Islet precursor cell (in vitro differentiated cells): Measurements from ENCODE around the gene BTBD2.

Source experiments
- DNase-seq: peaks from one replicate; pipeline ENCODE4 v3.0.0-alpha.2; 2018

Gene BTBD2

DNA sequence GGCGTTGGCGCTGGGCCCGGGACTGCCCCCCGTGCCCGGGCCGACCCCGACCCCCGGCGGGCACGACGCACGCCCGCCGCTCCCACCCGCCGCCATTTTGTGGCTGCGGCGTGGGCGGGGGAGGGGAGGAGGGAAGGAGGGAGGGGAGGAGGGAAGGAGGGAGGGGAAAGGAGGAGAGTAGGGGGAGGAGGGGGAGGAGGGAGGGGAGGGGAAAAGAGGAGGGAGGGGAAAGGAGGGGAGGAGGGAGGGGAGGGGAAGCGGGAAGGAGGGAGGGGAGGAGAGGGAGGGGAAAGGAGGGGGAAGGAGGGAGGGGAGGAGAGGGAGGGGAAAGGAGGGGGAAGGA is at the start of gene BTBD2:
Gene BTBD2 (minus strand): TSS at position 107 of the 343 bp plus-strand sequence. CDS start 11 bp downstream, at position 96.
- DNase-seq: no peak

DNA sequence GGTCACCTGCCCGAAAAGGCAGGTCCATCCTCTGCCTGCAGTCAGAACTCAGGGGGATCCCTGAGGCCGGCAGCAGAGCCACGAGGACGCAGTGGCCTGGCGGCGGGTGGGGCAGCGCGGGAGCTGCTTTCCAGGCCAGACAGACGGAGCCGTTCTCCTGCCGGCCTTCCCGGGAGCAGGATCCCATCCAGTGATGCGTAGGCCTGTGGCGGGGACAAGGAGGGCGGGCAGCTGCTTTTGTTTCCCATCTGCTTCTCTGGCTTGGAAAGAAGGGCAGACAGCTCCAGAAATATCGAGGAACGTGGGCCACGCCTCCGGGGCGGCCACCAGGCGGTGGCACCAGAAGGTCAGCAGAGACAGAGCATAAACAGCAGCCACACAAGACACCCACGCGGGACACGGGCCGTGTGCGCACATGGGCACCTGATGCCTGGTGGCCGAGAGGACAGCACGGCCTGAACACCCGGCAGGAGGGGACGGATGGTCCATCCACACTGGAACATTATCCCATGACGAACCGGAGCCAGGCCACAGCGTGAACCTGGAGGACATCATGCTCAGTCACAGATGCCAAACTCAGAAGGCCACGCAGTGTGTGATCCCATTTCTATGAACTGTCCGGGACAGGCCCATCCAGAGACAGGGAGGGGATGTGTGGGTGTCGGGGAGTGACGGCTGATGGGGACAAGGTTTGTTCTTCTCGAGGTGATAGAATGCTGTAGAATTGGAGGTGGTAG is 49.4 kb upstream of the BTBD2 start:
- no peak for DNase-seq

DNA sequence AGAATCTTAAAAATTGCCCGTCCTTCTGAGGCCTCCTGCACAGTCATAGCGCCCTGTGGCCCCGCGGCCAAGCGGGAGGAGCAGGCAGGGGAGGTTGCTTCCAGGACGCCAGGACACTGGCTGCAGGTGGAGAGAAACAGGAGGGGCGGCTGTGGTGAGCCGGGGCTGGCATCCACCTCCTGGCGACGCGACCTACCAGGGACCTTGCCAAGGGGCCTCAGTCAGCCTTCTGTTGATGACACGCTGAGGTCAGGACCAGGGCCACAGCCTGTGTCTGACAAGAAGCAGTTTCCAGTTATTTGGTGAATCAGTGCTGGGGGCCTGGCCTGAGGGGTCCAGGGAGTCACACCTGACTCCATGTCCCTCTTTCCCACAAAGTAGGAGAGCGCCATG is 48.9 kb upstream of the BTBD2 start:
- no peak for DNase-seq

DNA sequence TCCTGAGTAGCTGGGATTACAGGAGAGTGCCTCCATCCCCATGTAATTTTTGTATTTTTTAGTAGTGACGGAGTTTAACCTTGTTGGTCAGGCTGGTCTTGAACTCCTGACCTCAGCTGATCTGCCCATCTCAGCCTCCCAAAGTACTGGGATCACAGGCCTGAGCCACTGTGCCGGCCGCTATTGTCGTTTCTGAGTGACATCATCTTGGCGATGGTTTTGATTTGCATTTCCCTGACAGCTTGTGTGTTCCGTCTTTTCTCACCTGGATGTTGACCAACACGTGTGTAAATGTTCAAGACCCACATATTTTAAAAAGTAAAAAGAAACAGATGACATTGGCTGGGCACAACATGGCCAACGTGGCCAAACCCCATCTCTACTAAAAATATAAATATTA is 48.3 kb upstream of the BTBD2 start:
- no peak for DNase-seq

DNA sequence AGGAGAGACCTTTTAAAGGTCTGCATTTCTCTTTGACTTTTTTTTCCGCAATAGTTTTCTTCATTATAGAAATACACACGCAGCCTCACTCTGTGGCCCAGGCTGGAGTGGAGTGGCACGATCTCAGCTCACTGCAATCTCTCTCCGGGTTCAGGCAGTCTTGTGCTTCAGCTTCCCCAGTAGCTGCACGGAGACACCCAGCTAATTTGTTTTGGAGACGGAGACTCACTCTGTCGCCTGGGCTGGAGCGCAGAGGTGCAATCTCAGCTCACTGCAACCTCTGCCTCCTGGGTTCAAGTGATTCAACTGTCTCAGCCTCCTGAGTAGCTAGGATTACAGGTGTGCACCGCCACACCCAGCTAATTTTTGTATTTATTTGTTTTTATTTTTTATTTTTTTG is 47.3 kb upstream of the BTBD2 start:
- DNase-seq: no peak

DNA sequence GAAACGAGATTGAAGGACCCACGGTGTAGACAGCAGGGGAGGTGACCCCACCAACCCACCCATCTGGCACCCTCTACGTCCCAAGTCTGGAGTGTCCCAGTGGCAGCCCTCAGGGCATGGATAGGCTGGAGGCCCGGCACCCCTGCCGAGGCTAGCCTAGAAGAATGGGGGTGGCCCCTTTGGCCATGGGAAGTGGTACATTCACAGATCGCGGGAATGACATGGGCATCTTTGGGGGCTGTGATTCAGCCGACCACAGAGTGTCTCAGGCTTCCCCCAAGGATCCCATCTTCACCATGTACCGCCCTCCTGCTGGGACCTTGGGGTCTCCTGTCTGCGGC is 46.8 kb upstream of the BTBD2 start:
- DNase-seq: no peak

DNA sequence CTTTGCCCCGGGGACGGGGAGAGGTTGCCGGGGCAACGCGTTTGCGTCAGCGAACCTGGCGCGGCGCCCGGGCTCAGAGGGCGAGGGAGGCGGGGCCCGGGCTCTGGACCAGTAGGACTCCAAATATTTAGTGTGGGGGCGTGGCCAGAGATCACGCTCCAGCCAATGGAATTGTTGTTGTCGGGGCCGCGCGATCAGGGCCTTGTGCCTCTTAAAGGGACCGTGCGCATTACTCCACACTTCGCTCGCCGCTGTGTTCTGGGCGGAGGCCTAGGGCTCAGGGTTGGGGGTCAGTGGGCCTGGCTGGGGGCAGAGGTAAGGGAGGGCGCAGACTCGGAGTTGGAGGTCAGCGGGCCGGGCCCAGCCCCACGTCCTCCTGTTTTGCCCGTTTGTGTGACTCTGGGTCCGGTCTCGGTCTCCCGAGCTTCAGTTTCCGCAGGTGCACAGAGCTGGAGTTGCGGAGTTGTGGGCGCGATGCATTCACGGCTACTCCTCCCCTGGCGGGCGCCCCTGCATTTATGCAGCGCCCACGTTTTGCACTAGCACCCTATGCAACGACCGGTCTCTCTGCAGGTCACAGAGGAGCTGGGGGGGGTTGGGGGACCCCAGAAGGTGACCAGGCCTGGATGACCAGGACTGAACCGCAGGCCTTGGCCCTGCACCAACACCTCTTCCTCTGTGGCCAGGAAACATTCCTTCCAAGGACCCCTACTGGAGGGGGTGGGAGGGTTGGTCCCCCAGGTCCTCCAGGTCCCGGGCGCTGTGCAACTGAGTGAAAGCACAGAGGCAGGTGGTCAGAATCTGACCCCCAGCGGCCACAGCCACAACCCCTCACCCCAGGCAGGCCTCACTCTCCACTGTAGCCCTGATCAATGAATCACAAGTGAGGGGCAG is 46.2 kb upstream of the BTBD2 start:
- DNase-seq: peak; percentile 99

DNA sequence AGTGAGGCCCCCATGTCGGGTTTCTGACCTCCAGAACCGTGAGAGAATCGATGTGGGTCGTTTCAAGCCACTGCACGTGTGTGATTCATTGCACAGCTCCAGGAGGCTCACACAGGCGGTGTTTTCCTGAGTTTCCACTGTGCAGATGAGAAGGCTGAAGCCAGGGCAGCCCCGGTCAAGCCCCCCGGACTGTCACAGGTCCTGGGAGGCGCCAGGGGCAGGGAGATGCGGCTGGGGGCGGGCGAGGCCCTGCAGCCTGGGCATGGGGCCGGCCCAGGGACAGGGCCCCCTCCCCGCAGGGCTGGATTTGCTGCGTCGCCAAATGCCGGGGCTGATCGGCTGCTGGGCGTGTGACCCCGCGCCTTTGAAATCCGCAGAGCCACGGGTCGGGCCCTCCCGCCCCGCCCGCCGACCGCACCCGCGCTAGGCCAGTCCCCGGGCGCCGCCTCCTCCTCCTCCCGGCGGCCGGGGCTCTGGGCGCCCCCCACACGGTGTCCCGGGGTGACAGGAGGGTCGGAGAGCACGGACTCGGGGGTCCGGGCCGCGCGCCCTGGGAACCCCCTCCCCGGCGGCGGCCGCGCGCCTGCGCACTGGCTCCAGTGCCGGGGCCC is 45.5 kb upstream of the BTBD2 start:
- peak; percentile 88 for DNase-seq

DNA sequence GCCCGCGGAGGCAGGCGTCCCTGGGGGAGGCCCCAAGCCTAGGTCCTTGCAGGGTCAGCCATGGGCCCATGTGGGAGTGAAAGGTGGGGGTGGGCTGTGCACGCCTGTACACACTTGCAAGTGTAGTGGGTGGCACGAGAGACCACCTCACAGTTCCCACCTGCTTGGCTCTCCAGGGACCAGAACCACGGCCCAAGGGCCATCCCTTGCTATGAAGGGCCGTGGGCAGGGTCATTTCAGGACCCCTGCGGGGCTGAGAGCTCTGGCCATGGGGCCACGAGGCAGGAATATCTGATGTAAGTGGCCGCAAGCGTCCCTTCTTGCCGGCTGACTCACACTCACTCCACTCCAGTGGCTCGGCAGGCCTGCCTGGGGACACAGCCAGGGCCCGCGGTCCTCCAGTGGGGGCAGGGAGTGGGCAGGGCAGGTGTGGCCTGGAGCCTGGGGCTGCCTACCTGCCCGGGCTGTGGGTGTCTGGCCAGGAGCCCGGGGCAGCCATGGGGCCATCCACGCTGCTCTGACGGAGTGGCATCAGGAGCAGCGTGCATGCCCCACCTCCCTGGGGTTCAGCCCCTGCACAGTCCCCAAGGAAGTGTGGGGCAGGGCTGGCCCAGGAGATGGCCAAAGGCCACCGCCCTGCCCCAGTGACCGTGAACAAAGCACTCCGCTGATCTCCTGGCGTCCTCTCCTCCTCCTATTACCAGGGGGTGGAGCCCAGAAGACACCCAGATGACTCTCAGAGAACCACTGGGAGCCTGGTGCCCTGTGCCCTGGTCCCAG is 44.1 kb upstream of the BTBD2 start:
- peak; percentile 93 for DNase-seq

DNA sequence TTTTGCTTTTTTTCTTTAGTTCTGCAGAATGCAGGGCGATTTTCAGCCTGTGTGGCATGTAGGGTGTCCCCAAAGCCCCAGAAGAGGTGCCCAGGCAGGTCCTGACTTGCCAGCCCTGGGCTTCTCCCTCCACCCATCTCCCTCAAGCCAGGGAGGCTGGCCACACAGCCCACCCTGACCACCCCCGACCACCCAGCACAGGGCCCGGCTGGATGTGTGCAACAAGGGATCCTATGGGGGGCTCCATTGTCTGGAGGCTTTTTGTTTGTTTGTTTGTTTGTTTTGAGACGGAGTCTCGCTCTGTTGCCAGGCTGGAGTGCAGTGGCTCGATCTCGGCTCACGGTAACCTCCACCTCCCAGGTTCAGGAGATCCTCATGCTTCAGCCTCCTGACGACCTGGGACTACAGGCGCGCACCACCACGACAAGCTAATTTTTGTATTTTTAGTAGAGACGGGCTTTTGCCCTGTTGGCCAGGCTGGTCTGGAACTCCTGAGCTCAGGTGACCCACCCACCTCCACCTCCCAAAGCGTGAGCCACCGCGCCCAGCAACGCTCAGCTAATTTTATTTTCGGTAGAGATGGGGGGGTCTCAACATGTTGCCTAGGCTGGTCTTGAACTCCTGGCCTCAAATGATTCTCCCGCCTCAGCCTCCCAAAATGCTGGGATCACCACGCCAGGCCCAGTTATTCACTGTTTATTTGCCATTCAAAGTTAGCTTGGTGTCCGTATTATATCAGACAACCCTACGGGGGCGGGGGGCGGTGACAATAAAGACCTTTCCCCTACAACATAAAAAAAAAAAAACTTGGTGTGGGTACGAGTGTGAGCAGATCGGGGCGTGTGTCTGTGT is 43.3 kb upstream of the BTBD2 start:
- no peak for DNase-seq

DNA sequence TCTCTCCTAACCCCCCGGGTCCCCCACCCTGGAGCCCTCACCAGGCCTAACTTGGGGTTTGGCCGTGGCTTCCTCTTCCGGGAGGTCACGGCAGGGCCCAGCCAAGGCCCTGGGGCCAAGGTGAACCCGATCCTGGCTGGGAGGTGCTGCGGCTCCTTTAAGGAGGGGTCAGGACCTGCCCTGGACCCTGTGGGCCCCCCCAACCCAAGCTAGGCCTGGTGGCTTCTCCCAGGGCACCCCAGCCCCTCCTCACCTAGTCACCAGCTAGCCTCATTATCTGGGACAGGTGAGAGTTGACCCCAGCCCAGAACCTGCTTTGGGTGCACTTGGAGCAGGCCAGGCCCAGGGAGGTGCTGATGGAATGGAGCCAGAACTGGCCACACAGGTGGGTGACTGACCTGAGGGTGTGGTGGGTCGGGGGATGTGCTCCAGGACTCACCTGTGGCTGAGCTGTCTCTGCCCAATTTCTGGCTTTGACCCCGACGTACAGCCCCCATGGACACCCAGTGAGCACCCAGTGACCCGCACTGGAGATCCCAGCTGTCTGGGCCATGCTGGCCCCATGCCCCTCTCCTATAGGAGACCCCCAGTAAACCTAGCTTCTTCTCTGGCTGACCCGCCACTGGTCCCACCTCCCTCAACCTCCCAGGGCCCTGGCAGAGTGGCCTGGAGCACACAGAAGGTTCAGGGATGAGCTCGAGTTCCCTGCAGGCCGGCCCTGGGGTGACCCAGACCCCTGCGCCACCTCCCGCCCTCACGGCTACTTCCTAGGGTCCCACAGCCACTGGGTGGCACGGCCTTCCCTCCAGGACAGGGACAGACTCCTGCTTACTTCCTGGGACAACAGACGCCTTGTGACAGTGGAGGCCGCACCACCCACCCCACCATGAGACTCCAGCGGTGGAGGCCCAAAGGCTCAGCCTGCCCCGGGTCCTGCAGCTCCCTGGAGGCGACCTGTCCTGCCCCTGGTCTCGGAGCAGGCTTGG is 42.3 kb upstream of the BTBD2 start:
- DNase-seq: no peak

DNA sequence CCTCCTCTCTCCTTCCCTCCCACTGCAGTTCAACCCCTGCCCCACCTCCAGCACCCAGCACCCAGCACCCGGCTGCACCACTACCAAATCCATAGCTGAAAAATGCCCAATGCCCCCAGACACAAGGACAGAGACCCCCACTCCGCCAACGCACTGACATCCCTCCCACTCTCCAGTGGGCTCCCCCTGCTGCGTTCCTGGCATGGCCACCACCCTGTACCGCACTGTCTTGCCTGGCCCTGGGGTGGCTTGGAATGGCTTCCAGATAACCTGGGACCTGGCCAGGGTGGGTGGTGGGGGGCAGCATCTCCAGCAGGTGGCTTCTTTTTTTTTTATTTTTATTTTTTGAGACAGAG is 41.3 kb upstream of the BTBD2 start:
- DNase-seq: no peak

DNA sequence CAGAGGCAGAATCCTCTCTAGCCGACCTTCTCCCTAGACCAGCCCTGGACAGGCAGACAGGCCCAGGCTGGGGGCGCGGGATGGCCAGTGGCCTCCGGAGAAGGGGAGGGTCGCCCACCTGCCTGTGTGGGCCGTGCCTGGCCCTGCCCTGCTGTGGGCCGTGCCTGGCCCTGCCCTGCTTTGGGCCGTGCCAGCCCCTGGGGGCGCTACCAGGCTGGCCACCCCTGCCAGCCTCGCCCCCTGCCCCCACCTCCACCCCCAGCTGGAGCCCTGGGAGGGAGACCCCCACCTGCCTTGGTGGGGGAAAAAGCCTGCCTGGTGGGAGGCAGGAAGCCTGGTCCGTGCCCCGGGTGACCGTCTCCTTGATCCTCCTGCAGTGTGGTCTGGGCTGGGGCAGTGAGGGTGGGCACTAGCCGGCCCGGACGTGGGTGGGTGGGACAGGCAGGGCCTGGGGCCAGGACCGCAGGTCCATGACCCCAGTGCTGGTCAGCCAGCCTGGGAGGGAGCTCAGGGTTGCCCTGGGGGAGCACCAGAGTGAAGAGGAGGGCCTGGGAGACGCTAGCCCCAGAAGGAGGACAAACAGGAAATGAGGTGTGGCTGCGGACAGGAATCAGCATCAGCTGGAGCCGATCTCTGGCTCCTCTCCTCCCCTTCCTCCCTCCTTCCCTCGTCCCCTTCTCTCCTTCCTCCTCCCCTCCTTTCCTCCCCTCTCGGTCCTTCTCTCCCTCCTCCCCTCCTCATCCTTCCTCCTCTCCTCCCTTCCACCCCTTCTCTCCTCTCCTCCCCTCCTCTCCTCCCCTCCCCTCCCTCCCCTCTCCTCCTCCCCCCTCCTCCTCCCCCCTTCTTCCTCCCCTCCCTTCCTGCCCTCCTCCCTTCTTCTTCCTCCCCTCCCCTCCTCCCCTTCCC is 40.7 kb upstream of the BTBD2 start:
- DNase-seq: no peak

DNA sequence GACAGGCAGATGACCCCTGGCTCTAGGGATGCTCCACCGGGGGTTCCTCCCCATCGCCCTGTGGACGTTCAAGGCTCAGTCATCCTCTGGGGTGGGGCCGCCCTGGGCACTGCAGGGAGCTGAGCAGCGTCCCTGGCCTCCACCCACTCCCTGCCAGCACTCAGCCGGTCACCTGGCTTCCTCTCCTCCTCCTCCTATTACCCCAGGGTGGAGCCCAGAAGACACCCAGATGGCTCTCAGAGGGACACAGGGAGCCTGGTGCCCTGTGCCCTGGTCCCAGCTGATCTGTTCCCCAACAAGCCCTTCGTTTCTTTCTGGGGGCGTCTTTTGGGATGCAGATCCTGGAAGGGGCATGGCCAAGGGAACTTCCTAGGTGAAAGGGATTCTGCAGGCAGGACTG is 39.2 kb upstream of the BTBD2 start:
- DNase-seq: no peak

DNA sequence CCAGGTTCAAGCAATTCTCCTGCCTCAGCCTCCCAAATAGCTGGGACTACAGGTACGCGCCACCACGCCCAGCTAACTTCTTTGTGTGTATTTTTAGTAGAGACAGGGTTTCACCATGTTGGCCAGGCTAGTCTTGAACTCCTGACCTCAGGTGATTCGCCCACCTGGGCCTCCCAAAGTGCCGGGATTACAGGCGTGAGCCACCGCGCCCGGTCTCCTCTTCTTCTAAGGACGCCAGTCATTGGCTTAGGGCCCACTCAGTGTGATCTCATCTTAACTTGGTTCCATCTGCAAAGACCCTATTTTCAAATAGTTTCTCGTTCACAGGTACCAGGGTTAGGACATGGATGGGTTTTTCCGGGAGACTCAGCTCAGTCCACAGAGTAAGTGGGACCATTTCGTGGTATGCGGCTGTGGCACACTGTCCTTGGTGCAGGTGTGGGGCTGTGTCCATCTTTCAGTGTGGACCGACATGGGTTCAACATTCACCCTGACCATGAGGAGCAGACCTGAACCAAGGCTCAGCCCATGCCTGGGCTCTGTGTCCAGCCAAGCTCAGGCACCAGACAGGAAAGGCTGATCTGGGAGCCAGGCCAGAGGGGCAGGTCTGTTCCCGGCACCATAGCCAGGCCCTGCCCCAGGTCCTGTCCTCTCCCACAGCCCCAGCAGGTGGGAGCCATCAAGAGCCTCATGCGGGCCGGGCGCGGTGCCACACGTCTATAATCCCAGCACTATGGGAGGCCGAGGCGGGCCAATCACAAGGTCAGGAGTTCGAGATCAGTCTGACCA is 38.3 kb upstream of the BTBD2 start:
- no peak for DNase-seq

DNA sequence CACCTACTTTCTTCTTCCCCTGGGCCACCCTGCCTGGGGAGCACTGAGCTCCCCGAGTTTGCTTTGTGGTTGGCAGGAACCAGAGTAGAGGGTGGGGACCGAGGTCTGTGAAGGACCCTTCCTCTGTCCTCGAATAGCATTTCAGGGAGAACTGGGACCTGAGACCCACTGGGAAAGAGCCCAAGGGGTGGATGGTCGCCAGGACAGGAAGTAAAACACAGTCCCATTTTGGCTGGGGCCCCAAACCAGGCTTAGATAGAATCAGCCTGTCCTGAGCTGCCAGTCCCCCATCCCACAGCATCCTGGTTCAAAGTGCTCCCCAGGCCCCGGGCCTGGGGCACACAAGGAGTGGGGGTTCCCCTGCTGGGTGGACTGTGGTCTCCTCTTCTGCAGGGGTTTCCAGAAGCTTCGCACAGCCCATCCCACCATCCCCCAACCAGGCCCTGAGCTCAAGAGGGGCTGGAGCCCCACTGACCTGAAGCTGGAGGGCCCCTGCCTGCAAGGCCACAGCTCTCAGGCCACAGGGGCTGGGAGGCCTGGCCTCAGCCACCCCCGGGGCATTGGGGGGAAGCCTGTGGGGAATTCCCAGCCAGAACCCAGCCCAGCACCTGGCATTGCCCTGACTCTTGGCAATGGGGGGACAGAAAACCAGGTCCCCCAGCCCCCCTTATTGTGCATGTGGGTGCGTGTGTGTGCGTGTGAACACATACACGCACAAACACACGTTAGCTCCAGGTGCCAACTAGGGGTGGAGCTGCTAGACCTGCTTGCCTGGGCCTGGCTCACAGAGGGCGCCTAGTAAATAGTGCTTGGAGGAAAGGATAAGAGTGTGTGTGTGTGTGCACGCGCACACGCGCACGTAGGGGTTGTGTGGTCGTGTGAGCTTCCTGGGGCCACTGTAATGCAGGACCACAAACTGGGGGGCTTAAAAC is 36.5 kb upstream of the BTBD2 start:
- DNase-seq: no peak

DNA sequence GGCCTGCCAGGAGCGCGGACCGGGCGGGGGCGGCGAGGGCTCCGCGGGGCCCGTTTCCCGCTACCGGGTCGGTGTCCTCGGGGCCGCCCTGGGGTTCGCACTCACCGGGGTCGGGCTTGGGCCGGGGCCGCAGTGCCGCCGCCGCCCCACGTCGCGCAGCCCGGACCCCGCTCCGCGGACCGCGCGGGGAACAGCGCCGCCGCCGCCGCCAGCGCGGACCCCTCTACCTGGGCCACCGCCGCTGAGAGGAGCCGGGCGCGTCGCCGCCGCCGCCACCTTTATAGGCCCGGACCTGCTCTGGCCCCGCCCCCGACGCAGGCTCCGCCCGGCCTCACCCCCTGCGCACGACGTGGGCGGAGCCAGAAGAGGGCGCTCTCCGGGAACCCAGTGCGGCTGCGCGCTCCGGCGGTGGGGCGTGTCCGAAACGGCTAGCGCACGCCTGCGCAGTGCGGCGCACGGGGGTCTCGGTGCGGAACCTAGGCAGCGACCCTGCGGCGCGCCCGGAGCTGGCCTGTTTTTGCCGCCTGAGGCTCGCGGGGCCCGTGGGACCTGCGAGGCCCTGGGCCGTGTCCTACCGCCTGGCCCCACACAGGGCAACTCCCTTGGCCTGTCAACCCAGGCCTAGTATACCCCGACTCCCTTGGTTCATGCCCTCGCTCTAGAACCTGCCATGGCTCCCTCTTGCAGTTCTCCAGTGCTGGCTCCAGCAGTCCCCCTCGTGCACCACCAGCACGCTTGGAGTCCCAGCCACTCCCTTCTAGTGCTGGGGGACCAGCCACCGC is 35.7 kb upstream of the BTBD2 start, which contains the start of gene MKNK2:
Gene MKNK2 (minus strand): TSS at position 254 of the 782 bp plus-strand sequence. CDS start 393 bp downstream, outside the sequence.
- peak; percentile 92 for DNase-seq
